Ishikawa (cell line): ENCODE data around the gene IPPK.

ENCODE experiments used
- CEBPB ChIP-seq: IDR thresholded peaks from 2 replicates; pipeline ENCODE4 v1.6.1; 2012
- CREB1 ChIP-seq: IDR thresholded peaks from 2 replicates; pipeline ENCODE4 v1.6.1; 2012; ENCODE audit warnings: low read depth
- EP300 ChIP-seq: IDR thresholded peaks from 2 replicates; pipeline ENCODE4 v1.6.1; 2012; ENCODE audit warnings: borderline replicate concordance
- MAX ChIP-seq: IDR thresholded peaks from 2 replicates; pipeline ENCODE4 v1.6.1; 2012
- NFIC ChIP-seq: IDR thresholded peaks from 2 replicates; pipeline ENCODE4 v1.6.1; 2012
- RAD21 ChIP-seq: IDR thresholded peaks from 2 replicates; pipeline ENCODE4 v1.6.1; 2012; ENCODE audit warnings: low read depth
- REST ChIP-seq: IDR thresholded peaks from 2 replicates; pipeline ENCODE4 v1.6.1; 2012; ENCODE audit warnings: low read depth, mild to moderate bottlenecking
- TAF1 ChIP-seq: IDR thresholded peaks from 2 replicates; pipeline ENCODE4 v1.6.1; 2012; ENCODE audit warnings: low read depth, mild to moderate bottlenecking
- TEAD4 ChIP-seq: IDR thresholded peaks from 2 replicates; pipeline ENCODE4 v1.6.1; 2012
- USF1 ChIP-seq: IDR thresholded peaks from 2 replicates; pipeline ENCODE4 v1.6.1; 2012
- YY1 ChIP-seq: IDR thresholded peaks from 2 replicates; pipeline ENCODE4 v1.6.1; 2012; ENCODE audit warnings: low read depth
- ZBTB7A ChIP-seq: IDR thresholded peaks from 2 replicates; pipeline ENCODE4 v1.6.1; 2012; ENCODE audit warnings: low read depth

DNA sequence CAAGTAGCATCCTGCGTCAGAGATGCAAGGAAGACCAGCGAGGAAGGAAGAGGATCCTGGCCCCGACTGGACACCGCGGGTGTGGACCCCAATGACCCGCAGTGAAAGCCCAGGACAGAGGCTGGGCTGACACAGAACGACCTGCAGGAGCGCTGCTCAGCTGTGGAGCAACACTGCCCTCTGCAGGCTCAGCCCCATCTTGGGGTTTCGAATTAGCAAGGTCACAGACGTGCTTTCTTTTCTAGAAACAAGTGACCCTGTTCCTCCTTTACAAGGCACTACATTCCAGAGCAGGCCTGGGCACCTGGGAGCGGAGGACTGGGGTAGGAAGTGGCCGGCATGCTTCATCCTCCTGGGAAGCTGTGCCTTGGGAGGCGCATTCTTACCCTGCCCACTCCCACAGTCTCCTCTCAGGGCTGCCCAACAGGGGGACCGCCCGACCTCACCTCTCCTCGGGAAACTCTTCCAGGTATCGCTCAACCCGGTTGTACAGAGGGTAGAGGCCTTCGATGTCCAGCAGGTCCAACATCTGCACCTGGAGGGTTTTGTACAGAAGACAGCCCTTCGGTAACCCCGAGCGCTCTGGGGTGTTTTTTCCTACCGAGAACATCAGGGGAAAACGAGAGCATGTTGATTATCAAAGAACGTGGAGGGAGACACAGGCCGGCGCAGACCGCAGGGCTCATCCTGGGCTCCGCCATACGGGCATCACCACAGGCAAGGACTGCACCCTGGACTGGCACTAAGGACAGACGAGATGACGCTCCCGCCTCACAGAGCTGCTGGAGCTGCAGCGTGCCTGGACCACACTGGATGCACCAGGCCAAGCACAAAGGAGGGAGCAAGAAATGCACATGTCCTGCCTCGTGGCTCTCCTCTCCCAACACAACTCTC is 35.0 kb downstream of the IPPK start:
- TF ChIP-seq YY1: no peak
- TF ChIP-seq TAF1: no peak
- no peak for TF ChIP-seq EP300
- TF ChIP-seq MAX: no peak
- TF ChIP-seq CREB1: no peak
- TF ChIP-seq RAD21: peak; percentile 78
- no peak for TF ChIP-seq CEBPB
- TF ChIP-seq REST: no peak
- TF ChIP-seq USF1: no peak
- no peak for TF ChIP-seq ZBTB7A
- no peak for TF ChIP-seq TEAD4
- no peak for TF ChIP-seq NFIC
